ENCODE results near the gene KYNU.

KYNU gene

DNA sequence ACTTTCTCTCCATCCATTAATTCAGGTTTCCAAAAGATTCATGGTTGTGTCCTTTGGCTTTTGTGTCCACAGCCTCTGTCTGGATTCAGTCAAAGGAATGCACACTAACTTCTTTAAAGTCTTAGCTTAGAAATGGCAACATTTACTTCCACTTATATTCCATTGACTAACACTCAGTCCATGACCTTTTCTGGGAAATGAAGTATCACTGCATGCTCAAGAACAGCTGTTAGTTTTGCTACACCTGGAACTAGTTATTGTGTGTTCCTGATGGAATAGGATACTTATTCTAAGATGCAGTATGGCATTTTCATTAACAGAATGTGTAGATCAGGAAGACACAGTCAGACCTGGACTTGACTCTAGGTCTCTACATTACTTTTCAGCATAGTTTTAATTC, 88.8 kb downstream of the KYNU start:
- TF ChIP-seq CTCF (IDR thresholded peaks at IDR 0.05; ENCODE audit: low read depth, low read length): no peak
- peak; percentile 20 for DNase-seq (ENCODE audit: extremely low read depth, low read depth)

DNA sequence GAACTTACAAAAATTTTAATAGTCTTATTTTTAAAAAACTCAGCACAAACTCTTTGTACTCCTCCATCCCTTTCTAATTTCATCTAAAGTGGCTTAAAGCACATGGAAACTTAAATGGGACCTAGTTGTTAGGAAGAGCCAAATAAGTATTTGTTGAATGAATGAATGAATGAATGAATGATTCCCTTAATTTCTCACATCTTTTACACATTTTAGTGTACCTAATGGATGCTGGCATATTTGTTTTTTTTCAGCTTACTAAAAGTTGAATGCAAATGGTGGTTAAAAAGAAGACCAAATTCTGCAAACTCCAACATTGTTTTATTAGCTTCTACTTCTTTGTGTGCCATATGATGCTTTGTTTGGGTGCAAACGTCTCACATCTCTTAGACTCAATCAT, 89.6 kb downstream of the KYNU start:
- DNase-seq (ENCODE audit: extremely low read depth, low read depth): no peak
- TF ChIP-seq CTCF (IDR thresholded peaks at IDR 0.05; ENCODE audit: low read depth, low read length): no peak

GRCh38 chr2:142973160-142973821, 95.8 kb downstream of the KYNU start:
- DNase-seq (ENCODE audit: extremely low read depth, low read depth): no peak
- TF ChIP-seq CTCF (IDR thresholded peaks at IDR 0.05; ENCODE audit: low read depth, low read length): no peak

DNA sequence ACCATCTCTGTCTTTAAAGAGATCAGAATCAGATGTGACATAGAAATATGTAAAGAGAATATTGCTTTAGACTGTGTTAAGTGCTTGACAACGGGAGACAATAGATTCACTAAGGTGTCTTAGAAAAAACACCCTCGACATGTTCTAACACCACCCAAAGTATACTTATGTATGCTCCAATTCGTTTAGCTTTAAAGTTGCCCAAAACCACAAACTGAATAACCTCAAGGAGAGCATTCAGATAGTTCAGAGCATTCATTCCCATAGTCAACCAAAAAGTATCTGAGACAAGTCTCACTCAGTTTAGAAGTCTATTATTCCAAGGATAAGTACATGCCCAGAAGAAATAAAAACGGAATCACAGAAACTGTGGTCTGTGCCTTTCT, 96.4 kb downstream of the KYNU start:
- no peak for TF ChIP-seq CTCF (IDR thresholded peaks at IDR 0.05; ENCODE audit: low read depth, low read length)

GRCh38 chr2:142974288-142975024, 97.0 kb downstream of the KYNU start:
- no peak for TF ChIP-seq CTCF (IDR thresholded peaks at IDR 0.05; ENCODE audit: low read depth, low read length)
- no peak for DNase-seq (ENCODE audit: extremely low read depth, low read depth)

More for the DNA sequence above, 96.4 kb downstream of the KYNU start:
- no peak for DNase-seq (ENCODE audit: extremely low read depth, low read depth)

DNA sequence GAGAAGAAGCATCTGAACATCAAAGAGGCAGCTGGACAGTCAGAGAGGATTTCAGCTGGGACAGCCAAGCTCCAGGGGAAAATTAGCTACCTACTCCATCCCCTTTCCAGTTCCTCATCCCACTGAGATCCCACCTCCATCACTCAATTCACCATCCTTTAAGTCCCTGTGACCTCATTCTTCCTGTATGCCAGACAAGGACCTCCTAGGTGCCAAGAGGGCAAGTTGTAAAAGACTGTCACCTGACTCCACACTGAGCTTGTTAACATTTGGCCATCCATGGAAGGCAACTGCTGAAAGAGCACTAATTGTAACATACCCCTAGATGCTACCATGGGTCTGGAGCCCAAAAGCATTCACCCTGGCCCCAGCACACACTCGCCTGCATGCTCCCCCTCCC, 97.8 kb downstream of the KYNU start:
- DNase-seq (ENCODE audit: extremely low read depth, low read depth): no peak
- TF ChIP-seq CTCF (IDR thresholded peaks at IDR 0.05; ENCODE audit: low read depth, low read length): no peak

GRCh38 chr2:142980246-142981068, 103.0 kb downstream of the KYNU start:
- DNase-seq (ENCODE audit: extremely low read depth, low read depth): peak; percentile 32
- TF ChIP-seq CTCF (IDR thresholded peaks at IDR 0.05; ENCODE audit: low read depth, low read length): peak; percentile 40

Data from AG09319 (cell line).